ENCODE results near the gene DDX24.

Gene DDX24

GRCh38 chr14:94045101-94045500, 35.9 kb downstream of the DDX24 start:
- no peak for TF ChIP-seq CTCF (IDR thresholded peaks at IDR 0.05; ENCODE audit: low read depth, low read length, missing control alignments)
- DNase-seq (ENCODE audit: low read depth): no peak
- H3K4me3 ChIP-seq (ENCODE audit: low read depth, low read length): no peak overlapping the region

GRCh38 chr14:94044476-94045091, 36.4 kb downstream of the DDX24 start:
- no peak for DNase-seq (ENCODE audit: low read depth)
- TF ChIP-seq CTCF (IDR thresholded peaks at IDR 0.05; ENCODE audit: low read depth, low read length, missing control alignments): no peak
- no peak overlapping the region for H3K4me3 ChIP-seq (ENCODE audit: low read depth, low read length)

GRCh38 chr14:94043756-94044475, 37.1 kb downstream of the DDX24 start:
- DNase-seq (ENCODE audit: low read depth): no peak
- TF ChIP-seq CTCF (IDR thresholded peaks at IDR 0.05; ENCODE audit: low read depth, low read length, missing control alignments): no peak
- no peak overlapping the region for H3K4me3 ChIP-seq (ENCODE audit: low read depth, low read length)

DNA sequence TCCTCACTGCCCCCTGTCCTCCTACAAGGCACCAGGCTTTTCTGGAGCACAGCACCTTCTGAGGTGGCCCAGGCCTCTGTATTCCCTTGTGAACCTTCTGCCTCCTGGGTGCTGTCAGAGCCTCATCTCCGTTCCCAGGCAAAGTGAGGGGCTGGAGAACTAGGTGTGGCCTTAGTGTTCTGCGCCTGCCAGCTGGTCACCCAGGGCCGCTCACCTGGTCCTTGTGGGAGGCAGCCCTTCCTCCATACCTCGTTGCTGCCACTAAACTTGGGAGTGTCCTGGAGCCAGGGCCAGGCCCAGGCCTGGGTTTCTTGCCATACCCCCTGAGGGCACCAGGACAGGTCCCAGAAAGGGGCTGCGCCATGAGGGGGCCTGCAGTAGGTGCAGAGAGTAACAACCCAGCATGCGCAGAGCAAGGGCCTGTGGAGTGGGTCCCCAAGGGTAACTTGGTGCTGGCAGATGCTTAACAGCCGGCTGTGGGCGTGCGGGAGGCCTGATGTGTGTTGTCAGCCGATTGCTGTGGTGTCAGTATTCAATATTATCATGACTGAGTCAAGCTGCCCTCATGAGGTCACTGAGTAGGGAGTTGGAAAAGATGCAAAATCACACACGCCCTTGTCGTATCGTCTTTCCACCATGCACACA, 37.8 kb downstream of the DDX24 start:
- no peak for DNase-seq (ENCODE audit: low read depth)
- H3K4me3 ChIP-seq (ENCODE audit: low read depth, low read length): no peak overlapping the region
- TF ChIP-seq CTCF (IDR thresholded peaks at IDR 0.05; ENCODE audit: low read depth, low read length, missing control alignments): no peak

DNA sequence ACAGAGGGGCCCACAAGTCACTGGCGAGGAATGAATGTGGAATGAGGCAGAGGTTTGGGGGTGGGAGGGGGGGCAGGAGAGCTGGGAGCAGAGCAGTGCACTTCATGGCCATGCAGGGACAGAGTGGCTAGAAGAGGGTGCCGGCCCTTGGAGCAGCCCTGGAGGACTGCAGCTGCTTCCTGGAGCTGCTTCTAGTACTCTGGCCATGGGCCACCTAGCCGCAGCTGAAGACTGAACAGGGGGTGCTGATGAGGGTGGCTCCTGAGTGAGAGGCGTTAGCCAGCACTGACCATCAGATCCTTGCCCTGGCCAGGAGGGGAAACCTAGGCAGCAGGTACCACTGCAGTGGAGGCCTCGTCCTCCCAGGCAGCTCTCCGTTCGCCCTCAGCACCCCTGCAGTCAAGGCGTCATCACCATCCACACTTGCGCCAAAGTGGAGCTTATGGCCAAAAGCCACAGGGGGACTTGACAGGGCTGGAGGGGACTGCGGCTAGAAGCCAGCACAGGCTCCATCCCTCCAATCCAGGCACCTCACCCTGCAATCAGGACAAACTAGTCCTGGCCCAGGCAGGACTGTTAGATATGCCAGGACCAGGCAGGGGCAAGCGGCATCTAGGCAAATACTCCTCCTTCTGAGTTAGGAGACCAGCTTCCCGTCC, 38.4 kb downstream of the DDX24 start:
- TF ChIP-seq CTCF (IDR thresholded peaks at IDR 0.05; ENCODE audit: low read depth, low read length, missing control alignments): no peak
- no peak overlapping the region for H3K4me3 ChIP-seq (ENCODE audit: low read depth, low read length)
- DNase-seq (ENCODE audit: low read depth): no peak

DNA sequence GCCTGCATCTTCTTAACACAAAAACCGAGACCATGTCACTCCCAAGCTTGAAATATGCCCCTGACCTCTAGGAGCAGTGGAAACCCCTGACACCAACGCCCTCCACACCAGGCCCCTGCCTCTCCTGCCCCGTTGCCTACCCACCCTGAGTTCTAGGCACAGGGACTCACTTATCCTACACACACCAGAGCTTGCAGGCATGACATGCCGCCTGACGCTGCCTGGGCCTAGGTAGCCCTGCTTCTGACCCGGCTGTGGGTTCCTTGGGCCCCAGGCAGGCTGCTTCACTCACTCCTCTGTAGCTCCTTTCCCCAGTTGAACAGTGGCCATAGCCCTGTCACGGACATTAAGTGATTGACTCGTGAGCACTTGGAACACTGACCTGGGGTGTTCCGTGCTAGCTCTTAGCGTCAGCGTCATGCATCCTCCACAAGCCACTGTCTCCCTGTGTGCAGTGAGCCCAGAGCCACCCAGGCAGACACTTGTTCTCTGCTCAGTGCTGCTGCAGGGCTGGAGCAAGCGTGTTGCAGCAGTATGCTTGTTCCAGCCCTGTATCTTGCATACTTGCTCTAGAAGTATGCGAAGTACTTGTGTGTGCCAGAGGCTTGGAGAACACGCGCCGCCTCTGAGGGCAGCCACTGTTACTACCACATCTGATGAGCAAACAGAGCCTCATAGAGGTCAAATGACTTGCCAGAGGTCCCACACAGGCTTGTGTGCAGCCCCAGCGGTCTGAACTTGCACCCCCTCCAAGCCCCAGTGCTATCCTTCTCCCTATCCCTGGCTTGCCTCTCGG, 39.3 kb downstream of the DDX24 start:
- no peak overlapping the region for H3K4me3 ChIP-seq (ENCODE audit: low read depth, low read length)
- DNase-seq (ENCODE audit: low read depth): no peak
- no peak for TF ChIP-seq CTCF (IDR thresholded peaks at IDR 0.05; ENCODE audit: low read depth, low read length, missing control alignments)

All from GM12864 (cell line).